Body of pancreas (tissue), 4 donors: ENCODE measurements around the gene CADM1. TPM values are rescaled to one million over a fixed set of nuclear protein-coding genes. Genes with fewer than 3 reads are reported as not detected.

ENCODE experiments used
- ATAC-seq: fragments of 150-250 bp; one replicate; pipeline ENCODE4 v1.9.1; 2016
- DNase-seq, 4 donors: peaks; one replicate each; pipeline ENCODE4 v3.0.0-alpha.2; 2019
- H3K27ac ChIP-seq, 4 donors: fragments of 200-600 bp; sonication (generic); 1 replicate in 3 of 4; 2 replicates in 1 of 4; pipeline versions ENCODE4 v1.5.1 to v1.6.1; 2016 to 2019; ENCODE audit warnings: mild to moderate bottlenecking in 1 of 4, mixed read lengths in 1 of 4, moderate library complexity in 1 of 4
- H3K27me3 ChIP-seq, 2 donors: fragments of 200-600 bp; sonication (generic); one replicate each; pipeline ENCODE4 v1.6.0; 2016; ENCODE audit warnings: mild to moderate bottlenecking in 1 of 2
- H3K36me3 ChIP-seq, 2 donors: fragments of 200-600 bp; sonication (generic); replicated peaks in 1 of 2; 2 replicates each; pipeline ENCODE4 v1.5.1; 2016; ENCODE audit warnings: low read depth in 2 of 2; ENCODE audit not compliant: insufficient read depth in 1 of 2
- H3K4me1 ChIP-seq: fragments of 200-600 bp; sonication (generic); one replicate; pipeline ENCODE4 v1.6.0; 2016
- H3K4me3 ChIP-seq, 2 donors: fragments of 200-600 bp; sonication (generic); 1 replicate in 1 of 2; 2 replicates in 1 of 2; pipeline ENCODE4 v1.5.1; 2016 to 2019
- H3K9me3 ChIP-seq, 3 donors: fragments of 200-600 bp; sonication (generic); 1 replicate in 2 of 3; 2 replicates in 1 of 3; pipeline ENCODE4 v1.5.1; 2016
- CTCF ChIP-seq, 7 experiments: fragments of 450-650 bp in 4 of 7; fragments of 200-600 bp in 3 of 7; sonication (generic) in 3 of 7; IDR thresholded peaks; one replicate each; pipeline ENCODE4 v1.5.1; 2016 to 2019; ENCODE audit warnings: antibody characterized with exemption in 7 of 7
- POLR2A ChIP-seq, 3 donors: fragments of 450-650 bp; IDR thresholded peaks; one replicate each; pipeline ENCODE4 v1.6.1; 2016; ENCODE audit warnings: antibody characterized with exemption in 3 of 3, mild to moderate bottlenecking in 2 of 3
- WGBS, 2 donors: methylation state at CpG; one replicate each; pipeline ENCODE4 v1.1.5; 2017; 5-methylcytosine and 5-hydroxymethylcytosine counted together
- intact Hi-C: fragments of 100-400 bp; cut with DNase I; formaldehyde crosslinking; loops from one replicate; pipeline ENCODE4 v1.15.1; 2023
- total RNA-seq, 2 donors: library from RNA; depleted of rRNA; stranded (reverse); fragments of >200 nt; gene quantifications; one replicate each; pipeline ENCODE4 v1.1.0, GENCODE V29; 2016

Gene CADM1
- total RNA-seq, 2 donors from 2014 or later, result 12.5 to 13.7 TPM

- Histone ChIP-seq H3K9me3 (no peaks in the 10 kb centered on the region), H3K4me1 (no peaks in the 10 kb centered on the region), H3K27me3 (no peaks in the 10 kb centered on the region), H3K4me3 (no peak overlapping the region), H3K36me3 (no peaks in the 10 kb centered on the region), H3K27ac (no peak overlapping the region)
- TF ChIP-seq CTCF (IDR thresholded peaks at IDR 0.05) (no peak), POLR2A (IDR thresholded peaks at IDR 0.05) (no peak)
- intact Hi-C loops, result no loop called here
- DNase-seq (no peak), ATAC-seq (no peak)
- 41 to 49% methylated on average over 5 of the region's 5 CpGs for WGBS, 2 donors
Measured at GRCh38 chr11:115439969-115440540, 64.2 kb downstream of the CADM1 start.

GRCh38 chr11:115439385-115439784, 64.8 kb downstream of the CADM1 start:
- DNase-seq, result no peak
- Histone ChIP-seq H3K9me3 (no peaks in the 10 kb centered on the region), H3K4me3 (no peak overlapping the region), H3K27me3 (no peaks in the 10 kb centered on the region), H3K4me1 (no peaks in the 10 kb centered on the region), H3K27ac (no peak overlapping the region), H3K36me3 (no peaks in the 10 kb centered on the region)
- WGBS, 2 donors, result 38 to 41% methylated on average over 3 of the region's 3 CpGs
- intact Hi-C loops, result no loop called here
- no peak for ATAC-seq
- TF ChIP-seq POLR2A (IDR thresholded peaks at IDR 0.05), result no peak
- no peak for TF ChIP-seq CTCF (IDR thresholded peaks at IDR 0.05)

GRCh38 chr11:115437902-115438575, 66.2 kb downstream of the CADM1 start:
- intact Hi-C loops, result no loop called here
- no peaks in the 10 kb centered on the region for H3K27me3 ChIP-seq
- TF ChIP-seq POLR2A (IDR thresholded peaks at IDR 0.05) (no peak), CTCF (IDR thresholded peaks at IDR 0.05) (no peak)
- ATAC-seq (no peak), DNase-seq (no peak)
- no peak overlapping the region for H3K4me3 ChIP-seq
- no peak overlapping the region for H3K27ac ChIP-seq
- H3K36me3 ChIP-seq, result no peaks in the 10 kb centered on the region
- 62 to 74% methylated on average over 7 of the region's 7 CpGs for WGBS, 2 donors
- H3K4me1 ChIP-seq, result no peaks in the 10 kb centered on the region
- H3K9me3 ChIP-seq, result no peaks in the 10 kb centered on the region

GRCh38 chr11:115430345-115430744, 73.9 kb downstream of the CADM1 start:
- 97 to 98% methylated on average over 1 of the region's 1 CpG for WGBS, 2 donors
- no peak for TF ChIP-seq POLR2A (IDR thresholded peaks at IDR 0.05)
- TF ChIP-seq CTCF (IDR thresholded peaks at IDR 0.05), result no peak

GRCh38 chr11:115428306-115428705, 75.9 kb downstream of the CADM1 start:
- intact Hi-C loops, result no loop called here
- Histone ChIP-seq H3K36me3 (no peaks in the 10 kb centered on the region), H3K9me3 (no peaks in the 10 kb centered on the region), H3K27me3 (no peaks in the 10 kb centered on the region), H3K4me3 (no peak overlapping the region), H3K4me1 (no peaks in the 10 kb centered on the region), H3K27ac (no peak overlapping the region)
- no peak for ATAC-seq
- no peak for TF ChIP-seq CTCF (IDR thresholded peaks at IDR 0.05)
- TF ChIP-seq POLR2A (IDR thresholded peaks at IDR 0.05), result no peak
- no peak for DNase-seq

More at GRCh38 chr11:115430345-115430744, 73.9 kb downstream of the CADM1 start:
- no peak overlapping the region for H3K4me3 ChIP-seq
- ATAC-seq (no peak), DNase-seq (no peak)
- intact Hi-C loops, result no loop called here
- no peaks in the 10 kb centered on the region for H3K27me3 ChIP-seq
- no peak overlapping the region for H3K27ac ChIP-seq
- H3K36me3 ChIP-seq, result no peaks in the 10 kb centered on the region
- H3K4me1 ChIP-seq, result no peaks in the 10 kb centered on the region
- no peaks in the 10 kb centered on the region for H3K9me3 ChIP-seq
